ENCODE results near the gene FGFR3.

DNA sequence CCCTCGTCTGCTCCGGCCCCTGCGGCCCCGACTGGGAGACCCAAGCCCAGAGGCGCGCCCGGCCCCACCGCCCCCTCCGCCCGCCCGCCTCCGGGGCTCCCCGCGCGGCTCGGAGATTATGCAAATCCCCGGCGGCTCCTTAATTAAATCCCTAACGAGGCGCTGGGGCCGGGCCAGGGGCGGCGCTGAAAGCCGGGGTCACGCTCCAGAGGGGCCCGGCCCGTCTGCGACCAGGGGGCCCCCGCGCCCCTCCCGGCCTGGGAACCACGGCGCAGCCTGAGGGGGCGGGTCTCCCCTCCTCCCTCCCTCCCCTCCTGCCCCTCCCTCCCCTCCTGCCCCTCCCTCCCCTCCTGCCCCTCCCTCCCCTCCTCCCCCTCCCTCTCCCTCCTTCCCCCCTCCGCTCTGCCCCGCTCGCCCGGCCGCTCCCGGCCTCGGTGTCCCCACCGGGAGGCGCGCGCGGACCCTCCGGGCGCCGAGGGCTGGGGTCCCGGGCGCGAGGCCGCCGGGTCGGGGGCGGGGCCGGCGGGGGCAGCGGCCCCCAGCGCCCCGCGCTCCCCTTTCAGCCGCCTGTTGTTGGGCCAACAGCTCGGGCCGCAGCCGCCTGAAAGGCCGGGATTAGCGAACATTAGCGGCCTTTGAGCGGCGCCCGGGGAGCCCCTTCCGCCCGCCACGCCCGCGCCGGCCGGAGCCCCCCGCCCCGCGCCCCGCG lies 25.9 kb upstream of the FGFR3 start:
- TF ChIP-seq POLR2AphosphoS5 (IDR thresholded peaks at IDR 0.05; ENCODE audit: low read depth, low read length) = no peak
- TF ChIP-seq, protein P1, sequence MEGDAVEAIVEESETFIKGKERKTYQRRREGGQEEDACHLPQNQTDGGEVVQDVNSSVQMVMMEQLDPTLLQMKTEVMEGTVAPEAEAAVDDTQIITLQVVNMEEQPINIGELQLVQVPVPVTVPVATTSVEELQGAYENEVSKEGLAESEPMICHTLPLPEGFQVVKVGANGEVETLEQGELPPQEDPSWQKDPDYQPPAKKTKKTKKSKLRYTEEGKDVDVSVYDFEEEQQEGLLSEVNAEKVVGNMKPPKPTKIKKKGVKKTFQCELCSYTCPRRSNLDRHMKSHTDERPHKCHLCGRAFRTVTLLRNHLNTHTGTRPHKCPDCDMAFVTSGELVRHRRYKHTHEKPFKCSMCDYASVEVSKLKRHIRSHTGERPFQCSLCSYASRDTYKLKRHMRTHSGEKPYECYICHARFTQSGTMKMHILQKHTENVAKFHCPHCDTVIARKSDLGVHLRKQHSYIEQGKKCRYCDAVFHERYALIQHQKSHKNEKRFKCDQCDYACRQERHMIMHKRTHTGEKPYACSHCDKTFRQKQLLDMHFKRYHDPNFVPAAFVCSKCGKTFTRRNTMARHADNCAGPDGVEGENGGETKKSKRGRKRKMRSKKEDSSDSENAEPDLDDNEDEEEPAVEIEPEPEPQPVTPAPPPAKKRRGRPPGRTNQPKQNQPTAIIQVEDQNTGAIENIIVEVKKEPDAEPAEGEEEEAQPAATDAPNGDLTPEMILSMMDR (IDR thresholded peaks at IDR 0.05) = no peak
- TF ChIP-seq SIN3A (IDR thresholded peaks at IDR 0.05; ENCODE audit: borderline replicate concordance, insufficient read depth, low read depth, low read length) = no peak
- TF ChIP-seq TCF7L2 (IDR thresholded peaks at IDR 0.05; ENCODE audit: low read depth, low read length) = no peak
